AG09309 (cell line): Measurements from ENCODE around the gene VTI1B.

Experiments used
- DNase-seq: peaks from one replicate; pipeline ENCODE4 v3.0.0-alpha.2; 2010; ENCODE audit warnings: low read depth
- H3K4me3 ChIP-seq: 2 replicates; pipeline ENCODE4 v1.5.1; 2011; ENCODE audit warnings: mild to moderate bottlenecking, low read depth, low read length, moderate library complexity; ENCODE audit not compliant: control insufficient read depth
- TF ChIP-seq, protein P1 (sequence below): IDR thresholded peaks from 2 replicates; pipeline ENCODE4 v1.5.1; 2011; ENCODE audit warnings: mild to moderate bottlenecking, low read depth, low read length, inconsistent platforms; ENCODE audit not compliant: insufficient read depth, control insufficient read depth; ENCODE audit errors: missing control alignments

Gene VTI1B

DNA sequence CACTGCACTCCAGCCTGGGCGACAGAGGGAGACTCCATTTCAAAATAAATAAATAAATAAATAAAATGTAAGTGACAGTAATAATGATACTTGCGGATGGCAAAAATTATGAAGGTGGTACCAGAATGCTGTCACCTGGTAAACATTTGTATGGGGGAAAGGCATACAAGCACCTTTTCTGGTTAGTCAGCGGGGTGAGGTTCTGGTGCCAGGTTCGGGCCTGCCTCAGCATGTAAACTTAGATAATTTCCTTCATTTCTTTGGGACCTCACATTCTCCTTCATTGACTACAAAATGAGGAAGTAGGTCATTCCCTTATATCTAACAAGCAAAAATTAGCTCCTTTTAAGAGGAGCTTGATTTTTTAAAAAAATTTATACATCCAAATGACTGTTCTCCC lies 10.8 kb downstream of the VTI1B start:
- TF ChIP-seq, protein P1, sequence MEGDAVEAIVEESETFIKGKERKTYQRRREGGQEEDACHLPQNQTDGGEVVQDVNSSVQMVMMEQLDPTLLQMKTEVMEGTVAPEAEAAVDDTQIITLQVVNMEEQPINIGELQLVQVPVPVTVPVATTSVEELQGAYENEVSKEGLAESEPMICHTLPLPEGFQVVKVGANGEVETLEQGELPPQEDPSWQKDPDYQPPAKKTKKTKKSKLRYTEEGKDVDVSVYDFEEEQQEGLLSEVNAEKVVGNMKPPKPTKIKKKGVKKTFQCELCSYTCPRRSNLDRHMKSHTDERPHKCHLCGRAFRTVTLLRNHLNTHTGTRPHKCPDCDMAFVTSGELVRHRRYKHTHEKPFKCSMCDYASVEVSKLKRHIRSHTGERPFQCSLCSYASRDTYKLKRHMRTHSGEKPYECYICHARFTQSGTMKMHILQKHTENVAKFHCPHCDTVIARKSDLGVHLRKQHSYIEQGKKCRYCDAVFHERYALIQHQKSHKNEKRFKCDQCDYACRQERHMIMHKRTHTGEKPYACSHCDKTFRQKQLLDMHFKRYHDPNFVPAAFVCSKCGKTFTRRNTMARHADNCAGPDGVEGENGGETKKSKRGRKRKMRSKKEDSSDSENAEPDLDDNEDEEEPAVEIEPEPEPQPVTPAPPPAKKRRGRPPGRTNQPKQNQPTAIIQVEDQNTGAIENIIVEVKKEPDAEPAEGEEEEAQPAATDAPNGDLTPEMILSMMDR: no peak
- no peak for DNase-seq
- H3K4me3 ChIP-seq: no peak overlapping the region

DNA sequence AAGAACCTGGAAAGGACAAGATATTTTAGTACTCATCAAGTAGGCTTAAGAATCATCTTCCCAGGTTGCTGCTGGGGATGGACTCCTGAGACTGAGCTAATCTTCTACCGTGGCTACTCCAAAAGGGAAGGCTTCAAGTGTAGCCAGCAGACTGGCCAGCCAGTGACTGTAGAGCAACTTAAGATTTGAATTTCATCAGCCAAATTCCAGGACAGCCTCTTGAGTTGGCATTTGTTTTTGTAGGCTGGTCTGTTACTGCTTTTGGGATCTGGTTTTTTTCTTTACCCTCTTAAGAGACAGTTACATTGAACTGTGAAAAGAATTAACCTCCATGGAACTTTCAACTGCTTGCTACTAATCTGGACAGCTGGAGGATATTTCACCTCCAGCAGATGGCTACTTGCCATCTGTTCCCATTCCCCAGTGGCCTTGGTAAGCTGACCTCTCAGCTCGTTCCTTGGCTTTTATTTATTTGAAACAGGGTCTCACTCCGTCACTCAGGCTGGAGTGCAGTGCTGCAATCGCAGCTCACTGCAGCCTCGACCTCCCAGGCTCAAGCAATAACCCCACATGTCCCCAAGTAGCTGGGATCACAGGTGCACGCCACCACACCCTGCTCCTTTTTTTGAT lies 20.7 kb downstream of the VTI1B start:
- TF ChIP-seq, protein P1: no peak
- DNase-seq: peak; percentile 71

DNA sequence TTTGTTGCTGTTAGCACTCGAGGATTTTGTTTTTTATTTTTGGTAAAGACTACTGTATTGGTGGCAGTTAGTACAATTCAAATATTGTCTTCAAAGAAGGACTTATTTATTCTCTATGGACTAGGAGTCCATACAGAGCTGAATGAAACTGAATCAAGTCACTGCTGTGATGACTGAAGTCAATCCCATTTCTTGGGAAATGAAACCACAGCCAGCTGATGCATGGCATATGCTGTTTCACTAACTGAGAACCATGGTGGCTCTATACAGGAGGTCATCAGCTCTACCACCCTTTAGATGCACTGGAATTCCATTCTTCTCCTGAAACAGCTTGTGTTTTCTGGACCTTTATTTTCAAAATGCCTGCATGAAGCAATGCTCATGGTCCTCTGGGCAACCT lies 22.2 kb downstream of the VTI1B start:
- no peak overlapping the region for H3K4me3 ChIP-seq
- TF ChIP-seq, protein P1: no peak
- DNase-seq: no peak

More for the DNA sequence above, 20.7 kb downstream of the VTI1B start:
- no peak overlapping the region for H3K4me3 ChIP-seq

DNA sequence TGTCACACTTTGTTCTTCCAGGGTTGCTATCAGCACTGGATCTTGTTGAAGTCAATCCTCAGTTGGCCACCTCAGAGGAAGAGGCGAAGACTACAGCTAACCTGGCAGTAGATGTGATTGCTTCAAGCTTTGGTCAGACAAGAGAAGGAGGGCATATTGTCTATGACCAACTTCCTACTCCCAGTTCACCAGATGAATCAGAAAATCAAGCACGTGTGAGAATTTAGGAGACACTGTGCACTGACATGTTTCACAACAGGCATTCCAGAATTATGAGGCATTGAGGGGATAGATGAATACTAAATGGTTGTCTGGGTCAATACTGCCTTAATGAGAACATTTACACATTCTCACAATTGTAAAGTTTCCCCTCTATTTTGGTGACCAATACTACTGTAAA lies 23.7 kb downstream of the VTI1B start:
- DNase-seq: peak; percentile 55

DNA sequence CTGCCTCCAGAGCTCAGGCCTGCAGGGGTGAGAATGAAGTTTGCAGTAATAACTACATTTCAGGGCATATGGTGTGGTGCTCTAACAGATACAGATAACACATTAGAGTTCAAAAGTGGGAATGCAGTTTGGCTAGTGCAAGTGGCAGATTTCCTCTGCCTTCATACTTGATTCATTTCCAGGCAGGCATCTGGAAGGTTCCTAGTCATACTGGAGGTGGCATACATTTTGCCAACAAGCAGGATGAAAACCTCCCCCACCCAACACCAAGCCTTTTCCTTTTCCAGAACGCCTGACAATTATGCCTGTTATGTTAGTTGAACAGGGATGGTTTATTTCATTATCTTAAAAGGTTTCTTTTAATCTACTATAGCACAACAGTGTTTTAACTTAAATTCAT lies 24.3 kb downstream of the VTI1B start:
- H3K4me3 ChIP-seq: no peak overlapping the region
- no peak for DNase-seq
- TF ChIP-seq, protein P1: no peak

More for the DNA sequence above, 23.7 kb downstream of the VTI1B start:
- TF ChIP-seq, protein P1: no peak
- no peak overlapping the region for H3K4me3 ChIP-seq

DNA sequence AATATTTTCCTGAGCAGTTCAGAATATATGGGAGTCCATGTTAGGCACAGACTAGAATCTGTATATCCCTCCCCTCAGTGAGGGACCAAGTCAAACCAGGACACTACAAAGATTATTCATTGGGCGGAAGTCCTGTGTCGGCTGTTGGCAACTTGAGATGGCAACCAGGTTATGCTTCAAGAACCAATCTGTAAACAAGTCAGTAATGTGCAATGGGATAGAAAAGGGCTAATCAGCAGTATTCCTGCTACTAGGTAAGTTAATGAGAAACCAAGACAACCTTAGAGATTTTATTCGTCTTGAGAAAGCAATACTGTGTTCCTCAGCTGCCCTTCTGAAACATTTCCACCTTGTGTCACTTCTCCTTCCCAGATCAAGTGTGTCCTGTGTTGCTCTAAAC lies 28.3 kb downstream of the VTI1B start:
- no peak for DNase-seq
- TF ChIP-seq, protein P1: no peak
- no peak overlapping the region for H3K4me3 ChIP-seq

DNA sequence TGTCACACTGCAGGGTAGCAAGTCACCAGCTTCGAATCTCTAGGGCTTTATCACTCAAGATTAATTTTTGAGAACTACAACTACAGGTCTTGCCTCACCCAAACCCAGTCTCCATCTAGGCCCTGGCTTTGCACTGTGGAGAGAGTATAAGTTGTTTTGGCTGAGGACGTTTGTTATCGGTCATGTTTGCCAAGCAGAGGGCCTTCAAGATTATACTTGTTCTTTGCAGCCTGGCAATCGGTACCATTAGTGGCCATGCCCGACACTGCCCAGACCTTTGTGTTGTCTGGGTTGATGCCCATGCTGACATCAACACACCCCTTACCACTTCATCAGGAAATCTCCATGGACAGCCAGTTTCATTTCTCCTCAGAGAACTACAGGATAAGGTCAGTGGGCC lies 29.0 kb downstream of the VTI1B start:
- TF ChIP-seq, protein P1: no peak
- no peak for DNase-seq

More for the DNA sequence above, 29.0 kb downstream of the VTI1B start:
- no peak overlapping the region for H3K4me3 ChIP-seq
